Measurements from ENCODE around the gene LBP.
"Not testable (repeated sequence)": the region's sequence is repeated elsewhere in the genome, so short reads cannot be mapped to it uniquely, and the experiment has no call there.

The LBP gene

DNA sequence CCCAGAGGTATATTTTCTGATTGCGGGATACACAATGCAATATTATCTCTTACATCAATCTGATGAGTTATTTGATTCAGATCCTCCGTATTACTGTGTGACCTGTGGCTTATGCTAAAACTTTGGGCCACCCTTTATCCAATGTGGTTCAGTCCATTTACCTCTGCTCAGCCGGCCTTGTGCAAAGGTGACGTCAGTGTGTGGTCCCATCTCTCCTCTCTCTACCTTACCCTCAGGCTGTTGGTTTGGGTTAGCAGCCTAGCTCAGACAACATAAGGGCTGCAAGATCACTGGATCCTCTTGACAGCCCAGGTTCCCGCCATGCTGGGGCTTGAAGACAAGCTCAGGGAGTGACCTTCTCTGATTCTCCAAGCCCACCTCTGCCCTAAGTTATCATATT lies 55.8 kb downstream of the LBP start:
- DNase-seq = no peak

DNA sequence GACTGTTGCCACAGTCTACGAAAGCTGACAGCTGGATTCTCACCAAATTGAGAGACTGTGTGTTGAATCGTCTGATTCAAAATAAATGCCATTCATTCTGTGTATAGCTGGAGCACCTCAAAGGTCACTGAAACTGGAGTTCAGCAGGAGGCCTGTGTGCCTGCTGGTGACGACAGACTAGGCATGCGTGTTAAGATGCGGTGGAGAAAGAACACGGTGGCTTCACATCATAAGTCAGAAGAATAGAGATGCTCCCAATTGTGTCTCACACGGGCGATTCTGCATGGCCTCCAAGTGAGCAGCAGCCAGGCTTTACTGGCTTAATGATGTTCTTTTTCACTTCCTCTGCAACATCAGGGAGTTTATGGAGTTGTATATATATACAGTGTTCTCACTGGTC lies 56.5 kb downstream of the LBP start:
- DNase-seq = no peak

DNA sequence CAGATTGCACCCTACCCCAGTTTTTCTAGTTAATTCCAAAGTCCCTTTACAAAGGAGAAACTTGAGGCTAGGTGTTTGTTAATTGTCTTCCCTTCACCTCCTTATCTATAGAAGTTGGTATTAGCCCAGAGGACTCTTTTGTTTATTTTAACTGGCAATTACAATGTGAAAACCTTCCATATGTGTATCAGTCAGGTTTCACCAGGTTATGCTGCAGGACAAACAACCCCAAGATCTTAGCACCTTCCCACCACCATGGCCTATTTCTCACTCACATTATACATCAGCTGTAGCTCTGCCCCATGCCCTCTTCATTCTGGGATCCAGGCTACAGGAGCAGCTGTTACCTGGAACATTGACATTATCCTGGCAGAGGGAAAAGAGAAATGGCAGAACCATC lies 57.7 kb downstream of the LBP start:
- no peak for DNase-seq

- no peak for DNase-seq
Observed at GRCh38 chr20:38405132-38405531, 58.9 kb downstream of the LBP start.

DNA sequence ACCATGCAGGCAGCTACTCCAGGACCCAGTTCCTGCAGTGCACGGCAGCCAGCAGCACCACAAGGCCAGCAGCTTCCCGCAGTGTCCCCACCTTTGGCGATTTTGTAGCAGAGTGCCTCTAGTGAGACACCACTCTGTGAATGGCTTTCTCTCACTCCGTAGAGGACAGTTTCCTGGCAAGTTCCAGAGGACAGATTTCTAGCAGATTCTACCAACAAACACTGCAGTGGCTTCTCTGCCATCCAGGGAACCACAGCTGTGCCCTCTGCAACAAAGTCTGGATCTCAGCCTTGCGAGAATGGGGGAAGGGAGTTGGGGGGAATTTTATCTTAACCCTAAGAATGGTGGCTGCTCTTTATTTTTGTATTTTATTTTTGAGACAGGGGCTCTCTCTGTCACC lies 60.2 kb downstream of the LBP start:
- no peak for DNase-seq

GRCh38 chr20:38407321-38407720 lies 61.0 kb downstream of the LBP start:
- DNase-seq = no peak

GRCh38 chr20:38407822-38408221 lies 61.5 kb downstream of the LBP start:
- not testable (repeated sequence) for DNase-seq

- DNase-seq = no peak
Observed at GRCh38 chr20:38412877-38413577, 66.7 kb downstream of the LBP start.

DNA sequence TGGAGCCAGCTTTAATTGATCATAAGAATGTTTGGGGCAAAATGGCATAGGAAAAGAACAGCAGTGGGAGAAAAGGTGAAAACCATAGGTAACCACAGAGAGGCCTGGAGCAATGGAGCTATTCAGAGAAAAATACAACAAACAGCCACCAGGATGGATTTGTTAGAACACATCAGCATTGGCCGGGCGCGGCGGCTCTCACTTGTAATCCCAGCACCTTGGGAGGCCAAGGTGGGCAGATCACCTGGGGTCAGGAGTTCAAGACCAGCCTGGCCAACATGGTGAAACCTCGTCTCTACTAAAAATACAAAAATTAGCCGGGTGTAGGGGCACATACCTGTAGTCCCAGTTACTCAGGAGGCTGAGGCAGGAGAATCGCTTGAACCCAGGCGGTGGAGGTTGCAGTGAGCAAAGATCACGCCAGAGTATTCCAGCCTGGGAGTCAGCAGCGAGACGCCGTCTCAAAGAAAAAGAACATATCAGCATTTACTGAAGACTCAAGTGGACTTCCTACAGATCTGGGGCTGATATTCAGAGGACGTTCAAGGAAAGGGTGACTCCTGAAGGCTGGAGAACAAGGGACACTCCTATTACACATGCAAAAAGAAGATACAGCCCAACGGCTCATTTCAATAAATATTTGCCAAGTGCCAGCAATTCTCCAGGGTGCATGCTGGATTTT lies 68.6 kb downstream of the LBP start:
- no peak for DNase-seq

DNA sequence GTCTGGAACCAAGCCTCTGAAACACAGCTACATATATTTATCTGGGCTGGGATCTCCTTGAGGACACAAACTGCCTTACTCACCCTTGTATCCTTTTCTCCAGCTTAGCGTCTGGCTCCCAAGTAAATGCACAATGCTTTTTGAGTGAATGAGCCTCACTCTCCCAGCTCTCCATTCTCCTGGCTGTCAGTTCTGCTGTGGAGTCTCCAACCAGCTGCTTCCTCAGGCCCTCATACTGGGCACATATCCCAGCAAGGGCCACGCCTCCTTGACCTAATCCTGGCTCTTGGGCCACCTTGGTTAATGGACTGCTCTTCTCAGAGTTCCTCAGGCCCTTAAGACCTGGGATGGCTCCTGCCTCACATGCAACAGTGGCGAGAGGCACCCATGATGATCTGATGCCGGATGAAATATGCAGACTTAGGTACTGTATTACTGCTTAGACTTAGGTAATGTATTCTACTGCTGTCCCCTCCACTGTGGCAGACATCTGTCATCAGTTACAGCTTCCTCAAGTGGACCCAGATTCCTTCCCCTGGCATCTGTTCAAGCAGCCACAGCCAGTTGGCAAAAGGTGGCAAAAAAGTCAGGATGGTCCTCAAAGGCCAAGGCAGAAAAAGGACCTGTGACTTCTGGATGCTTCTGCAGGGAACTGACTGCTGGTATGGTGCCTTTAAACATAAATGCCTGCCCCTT lies 72.4 kb downstream of the LBP start:
- DNase-seq = no peak

DNA sequence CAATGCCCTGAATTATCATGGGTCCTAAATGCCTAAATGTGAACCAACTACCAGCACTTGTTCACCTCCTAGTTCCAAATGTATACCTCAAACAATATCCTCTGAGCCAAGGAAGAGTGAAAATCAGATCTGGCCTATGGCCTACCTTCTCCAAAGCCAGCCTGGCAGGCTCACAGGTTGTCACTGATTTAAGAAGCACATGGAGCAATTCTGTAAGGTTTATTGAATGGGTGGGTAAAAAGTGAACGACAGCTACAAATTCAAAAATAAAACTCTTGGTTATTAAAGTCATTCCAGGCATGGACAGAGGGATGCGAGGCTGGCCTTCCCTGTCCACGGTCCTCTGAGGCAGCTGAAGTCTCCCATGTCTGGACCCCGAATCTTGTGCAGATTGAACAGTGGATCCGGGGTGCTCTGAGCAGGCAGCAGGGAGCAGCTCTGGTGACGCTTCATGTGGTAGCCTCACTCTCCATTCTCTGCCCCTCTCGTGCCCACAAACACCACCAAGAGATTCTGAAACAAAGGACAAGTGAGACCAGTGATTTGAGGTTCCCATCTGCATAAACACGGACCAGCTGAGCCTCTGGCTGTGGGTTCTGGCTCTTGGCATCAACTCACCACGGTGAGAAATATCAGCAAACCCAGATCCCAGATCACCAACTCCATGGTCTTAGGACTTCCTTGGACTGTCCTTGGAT lies 74.3 kb downstream of the LBP start:
- DNase-seq = no peak

DNA sequence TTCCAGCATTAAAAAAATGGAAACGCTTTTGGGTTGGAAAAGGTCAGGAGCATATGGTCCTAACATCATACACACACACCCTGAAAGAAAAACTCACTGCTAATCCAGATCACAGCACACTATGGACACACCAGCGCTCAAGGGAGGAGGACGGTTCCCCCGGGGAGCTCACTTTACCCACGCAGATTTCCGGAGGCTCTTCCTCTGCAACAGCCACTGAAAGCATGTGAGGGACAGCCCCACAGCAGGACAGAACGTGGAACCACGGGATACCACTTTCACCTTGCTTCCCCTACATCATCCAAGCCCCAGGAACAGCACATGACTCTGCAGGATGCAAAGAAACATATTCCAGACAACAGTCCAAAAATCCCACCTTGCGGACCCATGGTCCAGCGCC lies 75.6 kb downstream of the LBP start:
- no peak for DNase-seq

DNA sequence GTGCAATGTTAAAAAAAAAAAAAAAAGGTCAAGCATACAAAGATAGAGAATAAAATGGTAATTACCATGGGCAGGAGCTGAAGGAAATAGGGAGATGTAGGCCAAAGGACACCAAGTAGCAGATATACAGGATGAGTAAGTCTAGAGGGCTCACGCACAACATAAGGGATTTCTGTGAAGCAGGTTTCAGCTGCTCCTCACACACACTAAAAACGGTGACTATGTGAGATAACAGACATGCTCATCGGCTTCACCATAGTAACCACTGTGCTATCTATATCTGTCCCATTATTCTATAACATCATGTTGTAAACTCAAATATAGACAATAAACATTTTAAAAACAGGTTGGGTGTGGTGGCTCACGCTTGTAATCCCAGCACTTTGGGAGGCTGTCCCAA lies 77.3 kb downstream of the LBP start:
- no peak for DNase-seq

- DNase-seq = no peak
Observed at GRCh38 chr20:38424401-38424800, 78.1 kb downstream of the LBP start.

DNA sequence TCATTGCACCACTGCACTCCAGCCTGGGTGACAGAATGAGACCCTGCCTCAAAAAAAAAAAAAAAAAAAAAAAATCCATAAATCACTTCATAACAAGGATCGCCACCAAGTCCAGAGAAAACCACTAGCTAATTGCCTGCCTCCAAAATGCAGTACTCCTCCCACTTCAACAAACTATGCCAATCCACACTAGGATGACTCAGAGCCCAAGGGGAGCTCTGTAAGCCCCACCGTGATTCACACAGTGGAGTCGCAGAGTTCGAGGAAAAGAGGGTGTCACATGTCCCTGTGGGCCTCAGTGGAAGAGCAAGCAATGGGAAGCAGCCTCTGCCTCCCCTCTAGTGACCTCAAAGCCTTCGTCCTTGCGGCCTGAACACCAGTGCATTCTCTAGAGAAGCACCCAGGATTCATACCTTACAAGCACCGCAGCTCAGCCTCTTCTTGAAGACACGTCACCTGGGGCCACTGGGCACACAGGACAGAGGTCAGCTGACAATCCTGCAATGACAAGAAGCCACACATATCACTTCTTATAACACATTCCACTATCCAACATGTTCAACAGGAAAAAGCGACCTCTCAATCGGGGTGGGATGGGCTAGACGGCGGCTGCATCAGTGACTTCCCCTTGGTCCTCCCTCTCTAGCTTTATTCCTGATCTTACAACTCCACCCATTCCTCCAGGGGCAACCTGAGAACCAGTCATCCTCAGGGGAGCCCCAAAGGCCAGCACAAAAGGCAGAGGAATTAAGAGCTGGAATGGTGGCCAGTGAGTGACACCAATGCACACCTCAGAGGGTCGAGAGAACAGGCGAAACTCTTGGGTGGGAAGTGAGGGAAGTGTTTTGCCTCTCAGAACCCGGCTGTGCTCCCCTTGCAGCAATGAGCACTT lies 80.0 kb downstream of the LBP start:
- no peak for DNase-seq

All from NCI-H2171 (cell line).